G401.6 (cell line): ENCODE results near the gene IFI35.
"Not testable (repeated sequence)": the region's sequence is repeated elsewhere in the genome, so short reads cannot be mapped to it uniquely, and the experiment has no call there.

Experiments used
- FAIRE-seq: peaks from 2 replicates; lab custom pipeline; 2012; peaks lifted over from hg19 to GRCh38; lab: Jason Lieb, UNC

The IFI35 gene

DNA sequence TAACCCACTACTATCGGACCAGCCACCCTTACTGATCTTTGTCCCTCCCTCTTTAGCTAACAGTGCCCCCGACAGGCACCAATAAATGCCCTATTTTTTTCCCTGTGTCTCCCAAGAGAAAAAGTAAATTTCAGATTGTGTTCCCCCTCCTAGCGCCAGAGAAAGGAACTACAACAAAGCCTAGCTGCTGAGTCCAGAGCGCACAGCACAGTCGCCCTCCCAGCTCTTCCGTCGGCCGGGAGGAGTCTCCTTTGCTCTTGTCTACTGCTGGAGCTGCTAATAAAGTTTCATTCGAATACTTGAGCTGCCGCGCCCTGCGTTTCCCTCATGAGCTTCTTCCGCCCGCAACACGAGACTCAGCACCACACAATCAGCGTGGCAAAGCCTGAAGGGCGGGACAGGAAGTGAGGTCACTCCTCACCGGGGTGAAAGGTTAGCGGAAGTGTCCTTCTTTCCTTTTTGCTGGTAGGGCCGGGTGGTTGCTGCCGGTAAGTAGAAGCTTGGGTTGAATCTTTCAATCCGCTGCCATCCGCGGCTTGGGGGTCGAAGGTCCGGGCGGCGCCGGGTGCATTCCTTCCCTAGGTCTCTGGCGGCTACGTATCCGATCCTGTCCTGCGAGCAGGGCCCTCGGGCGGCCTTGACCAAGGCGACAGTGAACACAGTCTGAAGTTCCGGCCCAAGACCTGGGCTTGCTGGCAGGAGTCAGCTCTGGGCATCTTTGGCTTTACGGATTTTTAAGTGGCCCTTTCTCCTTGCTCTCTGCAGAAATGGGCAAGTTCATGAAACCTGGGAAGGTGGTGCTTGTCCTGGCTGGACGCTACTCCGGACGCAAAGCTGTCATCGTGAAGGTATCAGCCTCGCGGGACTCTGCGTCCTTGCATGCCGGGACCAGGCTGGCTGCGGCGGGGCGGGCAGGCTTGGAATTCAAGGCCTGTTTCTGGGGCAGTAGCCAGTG, 8.3 kb upstream of the IFI35 start, which contains the start of gene RPL27:
Gene RPL27, plus strand, starts transcription at position 436 of the 955 bp plus-strand sequence. Its CDS starts 332 bp downstream, at position 768.
- peak; percentile 99 for FAIRE-seq

DNA sequence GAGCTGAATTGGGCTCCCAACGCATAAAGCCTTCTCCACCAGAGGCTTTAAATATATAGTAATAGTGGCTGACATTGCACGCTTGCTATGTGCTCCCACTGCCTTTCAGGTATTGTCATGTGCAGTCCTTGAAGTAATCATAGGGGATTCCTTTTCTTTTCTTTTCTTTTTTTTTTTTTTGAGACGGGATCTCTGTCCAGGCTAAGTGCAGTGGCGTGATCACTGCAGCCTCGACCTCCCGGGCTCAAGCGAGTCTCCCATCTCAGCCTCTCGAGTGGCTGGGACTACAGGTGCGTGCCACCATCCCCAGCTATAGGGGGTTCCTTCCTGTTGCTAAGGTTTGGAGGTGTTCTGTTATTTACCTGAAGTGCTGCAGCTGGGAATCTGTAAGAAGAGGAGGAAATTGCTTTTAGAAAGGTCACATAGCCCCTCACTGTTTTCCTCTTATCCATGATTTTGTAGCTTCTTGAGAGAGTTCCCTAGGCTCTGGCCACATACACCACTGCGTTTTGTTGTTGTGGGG, 7.5 kb upstream of the IFI35 start:
- FAIRE-seq: no peak

DNA sequence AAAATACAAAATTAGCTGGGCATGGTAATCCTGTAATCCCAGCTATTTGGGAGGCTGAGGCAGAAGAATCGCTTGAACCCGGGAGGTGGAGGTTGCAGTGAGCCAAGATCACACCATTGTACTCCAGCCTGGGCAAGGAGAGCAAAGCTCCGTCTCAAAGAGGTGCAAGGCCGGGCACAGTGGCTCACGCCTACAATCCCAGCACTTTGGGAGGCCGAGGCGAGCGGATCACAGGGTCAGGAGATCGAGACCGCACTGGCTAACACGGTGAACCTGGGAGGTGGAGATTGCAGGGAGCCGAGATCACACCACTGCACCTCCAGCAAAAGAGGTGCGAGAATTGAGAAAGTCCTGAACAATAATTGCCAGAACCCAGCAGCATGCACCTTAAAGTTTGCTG, 5.7 kb upstream of the IFI35 start:
- FAIRE-seq: not testable (repeated sequence)

DNA sequence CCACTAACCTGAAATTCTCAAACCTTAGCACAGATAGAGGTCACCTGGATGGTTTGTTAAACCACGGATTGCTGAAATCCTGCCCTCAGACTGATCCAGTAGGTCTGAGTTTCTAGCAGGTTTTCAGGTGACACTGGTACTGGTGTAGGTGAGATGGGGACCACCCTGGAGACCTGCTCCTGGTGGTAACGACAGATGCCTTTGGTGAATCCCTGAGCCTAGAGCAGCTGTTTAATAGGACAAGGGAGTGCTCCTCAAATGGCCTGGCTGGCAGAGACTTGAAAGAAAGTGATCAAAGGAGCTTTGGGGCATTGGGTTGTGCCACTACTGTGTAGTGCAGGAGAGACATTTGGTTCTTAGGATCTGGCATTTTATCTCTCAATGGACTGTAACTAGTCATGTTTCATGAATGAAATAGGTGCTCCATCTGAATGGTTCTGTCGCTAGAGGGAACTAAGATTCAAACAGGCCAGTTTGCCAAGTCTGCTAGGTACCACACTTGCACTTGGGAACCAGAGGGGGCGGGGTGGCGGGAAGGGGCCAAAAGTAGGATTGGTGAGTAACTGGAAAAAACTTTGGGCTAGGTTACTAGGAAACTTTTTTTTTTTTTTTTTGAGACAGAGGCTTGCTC, 2.9 kb upstream of the IFI35 start:
- peak; percentile 95 for FAIRE-seq

DNA sequence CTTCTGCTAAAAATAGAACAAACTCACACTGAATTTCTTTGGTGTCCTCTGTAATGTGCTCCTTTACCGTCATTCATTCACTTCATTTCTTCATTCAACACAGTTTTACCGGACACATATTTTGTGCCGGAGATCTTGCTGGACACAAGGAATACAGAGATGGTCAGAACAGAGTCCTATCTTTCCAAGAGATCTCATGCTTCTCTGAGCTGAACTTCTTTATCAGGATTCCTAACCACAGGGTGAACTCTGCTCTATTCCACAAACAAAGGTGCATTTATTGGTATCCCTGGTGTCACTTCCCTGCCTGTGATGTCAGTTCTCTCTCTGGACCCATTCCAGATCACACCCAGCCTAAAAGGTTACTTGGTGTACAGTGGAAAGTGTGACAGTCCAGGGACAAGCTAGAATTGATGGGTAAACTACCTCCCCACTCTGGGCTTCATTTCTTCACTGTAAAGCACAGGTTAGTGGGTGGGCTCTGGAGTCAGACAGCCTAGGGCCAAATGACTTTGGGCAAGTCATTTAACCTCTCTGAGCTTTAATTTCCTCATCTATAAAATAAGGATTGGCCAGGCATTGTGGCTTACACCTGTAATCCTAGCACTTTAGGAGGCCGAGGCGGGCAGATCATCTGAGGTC, 4.2 kb downstream of the IFI35 start:
- FAIRE-seq: no peak

DNA sequence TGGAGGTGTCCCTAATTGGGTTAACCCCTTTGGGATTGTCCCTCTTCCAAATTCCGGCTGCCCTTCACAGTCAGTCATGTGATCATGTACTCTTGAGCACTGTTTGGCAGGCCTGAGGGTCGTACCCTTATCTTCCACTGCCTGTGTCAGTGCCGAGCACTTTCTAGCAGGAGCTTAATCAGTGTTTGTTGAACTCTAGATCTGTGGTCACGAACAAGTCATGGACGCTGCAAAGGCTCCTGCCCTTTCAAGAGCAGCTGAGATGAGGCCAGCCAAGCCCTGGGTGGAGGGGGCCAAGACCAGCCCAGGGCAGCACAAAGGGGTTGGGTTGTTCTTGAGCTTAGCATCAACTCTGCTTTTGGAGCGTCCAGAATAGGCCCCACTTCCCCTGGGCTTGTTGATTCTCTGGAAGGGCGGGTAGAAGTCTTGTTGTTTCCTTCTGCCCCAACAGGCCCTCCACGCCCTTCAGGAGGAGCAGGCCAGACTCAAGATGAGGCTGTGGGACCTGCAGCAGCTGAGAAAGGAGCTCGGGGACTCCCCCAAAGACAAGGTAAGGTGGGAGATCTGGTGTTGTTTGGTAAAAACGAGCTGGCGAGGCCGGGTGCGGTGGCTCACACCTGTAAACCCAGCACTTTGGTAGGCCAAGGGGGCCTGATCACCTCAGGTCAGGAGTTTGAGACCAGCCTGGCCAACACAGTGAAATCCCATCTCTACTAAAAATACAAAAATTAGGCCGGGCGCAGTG, 5.3 kb downstream of the IFI35 start:
- no peak for FAIRE-seq

DNA sequence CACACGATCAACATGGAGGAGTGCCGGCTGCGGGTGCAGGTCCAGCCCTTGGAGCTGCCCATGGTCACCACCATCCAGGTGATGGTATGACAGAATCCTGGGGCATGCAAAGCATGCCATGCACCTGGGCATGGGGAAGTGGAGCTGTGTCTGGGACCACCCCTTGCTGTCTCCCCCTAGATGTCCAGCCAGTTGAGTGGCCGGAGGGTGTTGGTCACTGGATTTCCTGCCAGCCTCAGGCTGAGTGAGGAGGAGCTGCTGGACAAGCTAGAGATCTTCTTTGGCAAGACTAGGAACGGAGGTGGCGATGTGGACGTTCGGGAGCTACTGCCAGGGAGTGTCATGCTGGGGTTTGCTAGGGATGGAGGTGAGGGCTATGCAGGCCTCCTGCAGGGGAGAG, 6.7 kb downstream of the IFI35 start:
- no peak for FAIRE-seq

DNA sequence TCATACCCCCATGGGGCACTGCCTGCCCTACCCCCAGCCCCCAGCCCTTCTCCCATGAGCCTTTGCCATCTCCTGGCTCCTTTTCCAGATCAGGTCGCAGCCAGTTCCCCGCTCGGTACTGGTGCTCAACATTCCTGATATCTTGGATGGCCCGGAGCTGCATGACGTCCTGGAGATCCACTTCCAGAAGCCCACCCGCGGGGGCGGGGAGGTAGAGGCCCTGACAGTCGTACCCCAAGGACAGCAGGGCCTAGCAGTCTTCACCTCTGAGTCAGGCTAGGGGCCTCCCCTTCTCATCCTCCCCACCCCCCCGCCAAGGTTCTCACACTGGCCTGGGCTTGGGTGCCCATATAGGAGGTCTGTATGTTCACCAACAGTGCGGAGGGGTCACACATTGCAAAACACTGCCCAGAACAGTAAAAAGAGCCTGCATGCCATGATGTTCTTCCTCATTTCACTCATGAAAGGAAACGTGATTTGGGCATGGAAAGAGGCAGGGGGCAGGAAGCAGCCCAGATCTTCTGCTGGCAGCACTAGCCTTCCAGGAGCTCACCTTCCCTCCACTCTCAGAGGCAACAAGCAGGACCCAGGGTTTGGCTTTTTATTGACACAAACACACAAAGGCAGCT, 7.5 kb downstream of the IFI35 start:
- no peak for FAIRE-seq

DNA sequence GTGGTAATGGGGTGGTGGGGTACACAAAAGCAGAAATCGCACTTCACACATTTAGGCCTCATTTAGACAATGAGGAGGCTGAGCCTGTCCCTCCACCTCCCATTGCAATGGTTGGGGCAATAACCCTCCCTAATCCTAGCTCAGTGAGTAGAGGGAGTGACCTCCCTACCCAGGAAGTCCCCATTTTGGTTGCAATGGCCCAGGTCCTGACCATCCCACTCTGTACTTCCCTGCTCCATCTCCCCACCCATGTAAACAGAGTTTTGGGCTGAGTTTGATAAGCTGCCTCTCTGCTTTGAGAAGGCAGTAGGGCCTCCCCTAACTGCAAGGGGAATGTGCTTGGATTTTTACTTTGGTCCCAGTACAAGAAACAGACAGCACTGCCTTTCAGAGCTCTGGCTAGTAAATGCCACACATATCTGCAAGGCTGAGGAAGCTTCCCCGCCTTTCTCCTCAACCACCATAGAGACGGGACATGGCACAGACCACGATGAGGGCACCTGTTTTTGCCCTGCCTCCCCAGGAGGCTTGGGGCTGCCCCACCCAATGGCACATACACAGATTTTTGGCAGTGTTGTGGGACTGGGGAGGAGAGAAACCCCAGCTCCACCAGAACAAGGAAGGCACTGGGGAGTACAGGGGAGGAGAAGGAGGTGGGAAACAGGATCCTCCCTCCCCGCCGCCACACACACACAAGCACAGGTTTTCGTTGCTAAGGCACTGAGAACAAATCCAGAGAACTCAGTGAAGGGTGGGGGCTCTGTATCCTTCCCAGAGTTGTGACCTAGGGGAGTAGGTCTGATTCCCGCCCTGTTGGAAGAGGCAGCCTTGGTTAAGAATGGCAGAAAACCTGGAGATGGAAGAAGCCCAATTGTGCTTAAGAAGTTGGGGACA, 8.3 kb downstream of the IFI35 start:
- no peak for FAIRE-seq

DNA sequence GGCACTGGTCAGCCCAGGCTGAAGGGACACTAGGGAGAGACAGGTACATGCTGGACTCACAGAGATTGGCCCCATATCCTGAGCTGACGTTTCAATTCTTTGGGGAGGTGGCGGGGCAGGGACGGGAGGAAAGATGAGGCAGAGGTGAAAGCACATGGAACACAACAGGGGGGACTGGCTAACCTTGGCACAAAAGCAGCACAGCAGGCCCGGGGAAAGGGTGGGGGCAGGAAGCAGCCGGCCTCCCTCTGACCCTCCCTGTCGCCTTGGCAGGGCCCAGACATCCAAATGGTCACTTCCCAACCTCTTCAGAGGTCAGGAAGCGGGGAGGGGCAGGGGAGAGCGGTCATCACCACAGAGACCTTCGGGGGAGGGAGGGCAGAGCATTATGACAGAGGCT, 9.0 kb downstream of the IFI35 start:
- no peak for FAIRE-seq

DNA sequence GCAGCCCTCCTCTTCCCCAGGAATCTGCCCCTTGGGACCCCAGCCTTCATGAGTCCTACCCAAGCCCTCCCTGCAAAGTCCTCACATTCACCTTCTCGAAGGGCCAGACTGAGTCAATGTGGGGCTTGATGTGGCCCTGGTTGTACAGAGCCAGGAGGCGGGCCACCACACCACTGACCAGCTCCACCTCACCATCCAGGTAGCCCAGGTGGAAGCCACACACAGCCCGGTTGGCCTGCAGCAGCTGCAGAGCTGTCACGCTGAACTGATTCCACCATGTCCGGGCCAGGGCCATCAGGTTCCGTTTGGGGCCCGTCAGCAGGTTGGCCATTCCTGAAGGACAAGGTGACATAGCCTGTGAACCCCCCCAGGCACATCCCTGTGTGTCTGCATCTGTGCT, 9.6 kb downstream of the IFI35 start:
- no peak for FAIRE-seq

DNA sequence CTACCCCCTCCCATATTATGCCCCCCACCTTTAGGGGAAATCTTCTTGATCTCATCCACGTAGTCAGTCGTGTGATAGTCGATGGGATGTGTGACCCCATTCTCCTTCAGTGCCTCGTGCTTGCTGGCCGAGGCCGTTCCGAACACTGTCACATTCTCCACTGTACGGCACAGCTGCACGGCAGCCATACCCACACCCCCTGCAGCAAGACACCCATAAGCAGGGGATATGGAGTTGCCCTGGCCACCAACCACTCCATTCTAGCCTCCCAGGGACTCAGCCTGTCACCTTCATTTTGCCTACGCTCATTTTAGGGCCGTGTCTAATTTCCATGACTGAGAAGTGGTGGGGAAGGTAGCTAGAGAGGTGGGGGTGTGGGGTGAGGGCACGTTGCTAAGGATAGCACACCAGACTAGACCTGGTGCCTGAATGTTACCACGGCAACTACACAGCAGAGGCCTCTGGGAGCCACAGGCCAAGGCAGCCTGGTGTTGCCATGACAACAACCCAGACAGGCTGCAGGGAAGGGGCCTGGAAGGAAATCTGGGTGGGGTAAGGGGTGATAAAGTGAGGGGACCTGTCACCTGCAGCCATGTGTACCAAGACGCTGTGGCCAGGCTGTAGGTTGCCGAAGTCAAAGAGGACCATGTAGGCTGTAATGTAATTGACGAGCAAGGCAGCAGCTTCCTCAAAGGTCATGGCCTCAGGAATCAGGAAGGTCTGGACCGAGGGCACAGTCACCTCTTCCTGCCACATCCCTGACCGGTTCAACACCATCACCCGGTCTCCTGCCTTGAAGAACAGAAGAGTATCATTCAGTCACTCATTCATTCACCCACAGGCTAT, 11.6 kb downstream of the IFI35 start:
- FAIRE-seq: no peak

DNA sequence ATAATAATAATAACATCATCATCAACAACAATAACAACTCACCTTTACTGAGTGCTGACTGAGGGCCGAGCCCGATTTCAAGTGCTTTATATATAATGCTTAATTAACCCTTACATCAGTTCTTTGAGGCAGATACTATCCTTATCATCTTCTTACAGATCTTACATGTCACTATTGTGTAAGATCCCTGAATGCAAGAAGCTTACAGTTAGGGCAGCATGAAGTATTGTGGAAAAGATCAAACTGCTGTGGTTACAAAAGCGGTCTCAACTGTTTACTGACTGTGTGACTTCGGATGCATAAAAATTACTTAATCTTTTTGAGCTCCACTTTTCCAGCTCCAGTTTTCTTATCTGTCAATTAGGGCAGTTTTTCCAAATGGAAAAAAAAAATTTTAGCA, 12.3 kb downstream of the IFI35 start:
- FAIRE-seq: no peak

DNA sequence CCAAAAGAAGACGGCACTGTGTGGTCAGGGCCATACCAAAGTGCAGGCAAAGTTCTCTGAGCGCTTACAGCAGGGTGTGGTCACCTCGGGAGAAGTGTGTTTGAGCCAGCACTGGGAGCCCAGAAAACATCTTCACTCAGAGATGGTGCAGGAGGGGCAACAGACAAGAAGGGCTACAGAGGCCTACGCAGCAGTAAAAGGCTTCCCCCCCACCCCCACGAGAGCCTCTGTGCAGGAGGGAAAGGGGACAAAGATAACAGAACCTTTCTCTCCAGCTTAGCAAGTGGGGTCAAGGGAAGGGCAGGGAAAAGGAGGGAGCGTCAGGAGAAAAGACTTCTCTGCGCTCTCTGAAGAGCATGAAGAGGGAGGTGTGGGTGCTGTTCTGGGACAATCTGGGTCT, 12.8 kb downstream of the IFI35 start:
- FAIRE-seq: no peak

DNA sequence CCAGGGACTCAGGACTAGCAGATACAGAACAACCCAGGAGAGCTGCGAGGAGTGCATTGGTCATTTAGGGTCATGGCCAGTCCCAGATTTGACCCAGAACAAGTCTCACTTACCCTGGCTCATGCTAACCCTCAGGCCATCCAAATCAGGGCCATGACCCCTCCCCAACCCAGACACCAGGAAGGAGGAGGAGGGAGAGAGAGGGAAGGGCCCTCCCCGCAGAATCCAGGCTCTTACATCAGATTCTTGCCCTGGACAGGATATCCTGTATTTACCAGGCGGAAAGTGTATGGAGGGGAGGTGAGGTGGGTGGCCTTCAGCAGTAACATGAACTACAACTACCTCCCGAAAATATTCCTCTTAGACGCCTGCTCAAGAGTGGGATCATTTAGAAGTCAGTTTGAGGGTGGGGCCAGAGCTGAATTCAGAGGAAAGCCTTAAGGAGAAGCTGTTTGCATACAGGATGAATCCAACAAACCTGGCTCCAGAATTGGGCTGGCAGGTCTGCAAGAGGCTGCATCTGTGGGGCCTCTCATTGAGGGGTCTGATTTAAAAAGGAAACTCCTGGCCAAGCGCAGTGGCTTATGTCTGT, 13.5 kb downstream of the IFI35 start:
- no peak for FAIRE-seq

DNA sequence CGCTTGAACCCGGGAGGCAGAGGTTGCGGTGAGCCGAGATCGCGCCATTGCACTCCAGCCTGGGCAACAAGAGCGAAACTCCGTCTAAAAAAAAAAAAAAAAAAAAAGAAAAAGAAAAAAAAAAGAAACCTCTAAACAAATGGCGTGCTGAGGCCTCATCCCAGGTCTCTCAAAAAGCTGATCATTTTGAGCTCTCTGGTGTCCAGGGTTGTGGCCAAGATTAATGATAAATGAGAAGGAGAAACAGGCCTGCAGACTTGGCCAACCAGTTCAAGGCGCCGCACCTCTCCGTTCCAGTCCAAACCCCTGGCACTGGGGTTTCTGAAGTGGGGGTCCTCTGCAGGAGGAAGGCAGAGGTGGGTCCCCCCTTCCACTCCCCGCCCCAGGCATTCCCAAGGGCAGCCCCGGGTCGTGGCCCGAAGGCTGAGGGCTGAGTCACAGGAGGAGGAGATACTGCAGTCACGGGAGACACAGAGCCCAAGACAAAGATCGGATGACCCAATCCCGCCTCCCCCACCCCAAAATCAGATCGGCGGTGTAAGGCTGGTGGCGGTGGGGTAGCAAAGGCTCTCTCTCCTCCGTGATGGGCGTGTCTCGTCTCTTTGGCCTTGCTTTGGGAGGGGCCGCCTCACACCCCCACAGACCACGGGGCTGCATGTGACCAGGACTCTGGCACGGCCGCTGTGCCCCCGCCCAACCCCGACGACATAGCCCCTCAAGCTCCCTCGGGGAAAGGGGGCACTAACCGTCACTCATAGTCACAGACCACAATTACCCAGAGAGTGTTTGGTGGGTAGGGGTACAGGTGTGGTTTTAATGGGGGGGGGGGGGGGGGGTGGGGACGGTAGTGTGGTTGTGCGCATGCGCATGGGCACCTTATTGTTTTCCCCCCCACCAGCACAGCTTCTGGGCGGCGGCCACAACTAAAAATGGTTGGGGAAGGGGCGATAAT, 14.5 kb downstream of the IFI35 start:
- no peak for FAIRE-seq

DNA sequence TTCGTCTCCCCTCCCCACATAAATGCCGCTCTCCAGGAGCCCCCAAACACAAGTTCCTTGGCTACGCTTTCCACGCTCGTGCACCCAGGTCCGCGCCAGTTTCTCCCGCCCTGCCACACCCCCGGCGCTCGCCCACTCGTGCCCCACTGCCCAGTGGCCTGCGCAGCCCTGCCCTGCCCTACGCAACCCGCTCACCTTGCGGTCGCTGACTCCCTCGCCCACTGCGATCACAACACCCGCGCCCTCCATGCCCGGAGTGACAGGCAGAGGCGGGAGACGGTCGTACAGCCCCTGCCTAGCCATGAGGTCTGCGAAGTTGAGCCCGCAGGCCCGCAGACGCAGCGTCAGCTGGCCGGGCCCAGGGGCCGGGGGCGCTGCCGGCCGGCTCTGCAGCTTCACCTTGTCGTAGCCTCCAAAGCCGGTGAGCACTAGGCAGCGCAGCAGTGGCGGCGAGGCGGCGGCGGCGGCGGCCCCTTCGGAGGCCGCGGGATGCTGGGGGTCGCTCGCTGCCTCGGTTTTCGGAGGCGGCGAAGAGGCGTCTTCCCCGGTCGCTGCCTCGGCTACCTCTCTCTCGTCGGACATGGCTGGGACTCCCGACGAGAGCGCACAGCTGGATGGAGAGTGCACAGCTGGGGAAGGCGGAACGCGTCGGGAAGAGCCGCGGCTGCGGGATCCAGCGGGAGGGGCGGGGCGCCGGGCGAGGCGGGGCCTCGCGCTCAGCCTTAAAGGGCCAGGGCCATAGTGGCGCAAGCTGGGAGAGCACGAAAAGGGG, 15.3 kb downstream of the IFI35 start, which contains the start of gene VAT1:
Gene VAT1, minus strand, starts transcription at position 645 of the 772 bp plus-strand sequence. Its CDS starts 63 bp downstream, at position 582.
- peak; percentile 69 for FAIRE-seq
